Osteocyte (in vitro differentiated cells): ENCODE data around the gene EYA2. TPM values are rescaled to one million over a fixed set of nuclear protein-coding genes. Genes with fewer than 3 reads are reported as not detected.
A peak's percentile ranks its signal among the peaks of the same experiment; 100 is the strongest.

ENCODE experiments used
- DNase-seq: peaks from one replicate; pipeline ENCODE4 v3.0.0; 2021; ENCODE audit warnings: mixed read lengths; ENCODE audit not compliant: unreplicated experiment; ENCODE audit errors: extremely low spot score
- H3K27ac Mint-ChIP-seq: one replicate; pipeline ENCODE4 v1.8.0; 2021; ENCODE audit warnings: mild to moderate bottlenecking, mixed read lengths; ENCODE audit not compliant: unreplicated experiment
- H3K27me3 Mint-ChIP-seq: one replicate; pipeline ENCODE4 v1.8.0; 2021; ENCODE audit warnings: mixed read lengths; ENCODE audit not compliant: unreplicated experiment
- H3K36me3 Mint-ChIP-seq: one replicate; pipeline ENCODE4 v1.8.0; 2021; ENCODE audit warnings: mixed read lengths; ENCODE audit not compliant: unreplicated experiment
- H3K4me1 Mint-ChIP-seq: one replicate; pipeline ENCODE4 v1.8.0; 2021; ENCODE audit warnings: mixed read lengths; ENCODE audit not compliant: unreplicated experiment
- H3K4me3 Mint-ChIP-seq: one replicate; pipeline ENCODE4 v1.8.0; 2021; ENCODE audit warnings: mild to moderate bottlenecking, moderate library complexity, mixed read lengths; ENCODE audit not compliant: unreplicated experiment
- H3K9me3 Mint-ChIP-seq: one replicate; pipeline ENCODE4 v1.8.0; 2021; ENCODE audit warnings: mixed read lengths; ENCODE audit not compliant: unreplicated experiment
- total RNA-seq: library from RNA; stranded (reverse); gene quantifications from 2 replicates; pipeline ENCODE4 v1.2.1, GENCODE V29; 2021
- TF ChIP-seq, protein P1 (sequence below): fragments of 200-600 bp; sonication (generic); IDR thresholded peaks from 2 replicates; pipeline ENCODE4 v1.5.0; 2021; ENCODE audit warnings: antibody characterized with exemption, mild to moderate bottlenecking, moderate library complexity

EYA2 gene
- total RNA-seq, 1 donor from 2014 or later: not detected

DNA sequence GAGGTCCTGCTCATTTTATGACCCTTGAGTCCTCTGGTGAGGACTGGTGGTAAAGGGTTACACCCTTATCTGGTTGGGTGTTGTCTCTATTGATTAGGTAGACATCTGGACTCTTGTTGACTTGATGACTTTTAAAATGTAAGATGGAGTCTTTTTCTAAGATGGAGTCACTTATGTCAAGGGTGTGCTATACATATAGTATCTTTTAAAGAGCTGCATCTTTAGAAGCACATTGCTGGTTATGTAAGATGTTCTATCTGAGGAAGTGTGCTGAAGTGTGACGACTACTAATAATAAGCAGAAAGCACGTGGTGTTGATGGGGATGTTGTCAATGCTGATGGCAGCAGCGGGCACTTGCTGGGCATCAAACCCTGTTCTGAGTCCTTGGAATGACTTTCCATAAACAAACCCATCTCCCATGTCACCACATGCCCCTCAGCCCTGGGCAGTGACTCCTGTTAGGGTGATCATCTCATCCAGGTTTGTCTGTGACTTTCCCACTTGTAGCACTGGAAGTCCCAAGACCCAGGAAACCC lies 229.6 kb downstream of the EYA2 start:
- H3K4me1 Mint-ChIP-seq: peaks cover 34% of the 10 kb centered on the region
- H3K36me3 Mint-ChIP-seq: no peaks in the 10 kb centered on the region
- DNase-seq: no peak
- no peak overlapping the region for H3K4me3 Mint-ChIP-seq
- H3K27me3 Mint-ChIP-seq: peaks cover 4% of the 10 kb centered on the region
- peak overlapping the region; percentile 89 for H3K27ac Mint-ChIP-seq
- H3K9me3 Mint-ChIP-seq: no peaks in the 10 kb centered on the region
- TF ChIP-seq, protein P1, sequence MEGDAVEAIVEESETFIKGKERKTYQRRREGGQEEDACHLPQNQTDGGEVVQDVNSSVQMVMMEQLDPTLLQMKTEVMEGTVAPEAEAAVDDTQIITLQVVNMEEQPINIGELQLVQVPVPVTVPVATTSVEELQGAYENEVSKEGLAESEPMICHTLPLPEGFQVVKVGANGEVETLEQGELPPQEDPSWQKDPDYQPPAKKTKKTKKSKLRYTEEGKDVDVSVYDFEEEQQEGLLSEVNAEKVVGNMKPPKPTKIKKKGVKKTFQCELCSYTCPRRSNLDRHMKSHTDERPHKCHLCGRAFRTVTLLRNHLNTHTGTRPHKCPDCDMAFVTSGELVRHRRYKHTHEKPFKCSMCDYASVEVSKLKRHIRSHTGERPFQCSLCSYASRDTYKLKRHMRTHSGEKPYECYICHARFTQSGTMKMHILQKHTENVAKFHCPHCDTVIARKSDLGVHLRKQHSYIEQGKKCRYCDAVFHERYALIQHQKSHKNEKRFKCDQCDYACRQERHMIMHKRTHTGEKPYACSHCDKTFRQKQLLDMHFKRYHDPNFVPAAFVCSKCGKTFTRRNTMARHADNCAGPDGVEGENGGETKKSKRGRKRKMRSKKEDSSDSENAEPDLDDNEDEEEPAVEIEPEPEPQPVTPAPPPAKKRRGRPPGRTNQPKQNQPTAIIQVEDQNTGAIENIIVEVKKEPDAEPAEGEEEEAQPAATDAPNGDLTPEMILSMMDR: no peak

DNA sequence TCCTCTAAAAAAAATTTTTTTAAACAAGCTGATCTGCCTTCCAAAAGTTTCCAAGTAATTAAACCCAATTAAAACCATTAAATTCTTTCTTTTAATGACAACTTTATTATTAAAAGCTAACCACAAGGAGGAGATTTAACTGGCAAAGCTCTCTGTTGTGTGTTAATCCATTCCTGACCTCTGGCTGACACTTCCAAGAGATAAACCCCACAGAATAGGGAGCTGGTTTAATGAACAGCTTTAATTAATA lies 230.8 kb downstream of the EYA2 start:
- Mint-ChIP-seq H3K4me1 (peaks cover 34% of the 10 kb centered on the region), H3K36me3 (no peaks in the 10 kb centered on the region), H3K27me3 (no peaks in the 10 kb centered on the region), H3K4me3 (no peak overlapping the region), H3K9me3 (no peaks in the 10 kb centered on the region), H3K27ac (peak overlapping the region; percentile 81)
- no peak for DNase-seq
- TF ChIP-seq, protein P1: no peak

DNA sequence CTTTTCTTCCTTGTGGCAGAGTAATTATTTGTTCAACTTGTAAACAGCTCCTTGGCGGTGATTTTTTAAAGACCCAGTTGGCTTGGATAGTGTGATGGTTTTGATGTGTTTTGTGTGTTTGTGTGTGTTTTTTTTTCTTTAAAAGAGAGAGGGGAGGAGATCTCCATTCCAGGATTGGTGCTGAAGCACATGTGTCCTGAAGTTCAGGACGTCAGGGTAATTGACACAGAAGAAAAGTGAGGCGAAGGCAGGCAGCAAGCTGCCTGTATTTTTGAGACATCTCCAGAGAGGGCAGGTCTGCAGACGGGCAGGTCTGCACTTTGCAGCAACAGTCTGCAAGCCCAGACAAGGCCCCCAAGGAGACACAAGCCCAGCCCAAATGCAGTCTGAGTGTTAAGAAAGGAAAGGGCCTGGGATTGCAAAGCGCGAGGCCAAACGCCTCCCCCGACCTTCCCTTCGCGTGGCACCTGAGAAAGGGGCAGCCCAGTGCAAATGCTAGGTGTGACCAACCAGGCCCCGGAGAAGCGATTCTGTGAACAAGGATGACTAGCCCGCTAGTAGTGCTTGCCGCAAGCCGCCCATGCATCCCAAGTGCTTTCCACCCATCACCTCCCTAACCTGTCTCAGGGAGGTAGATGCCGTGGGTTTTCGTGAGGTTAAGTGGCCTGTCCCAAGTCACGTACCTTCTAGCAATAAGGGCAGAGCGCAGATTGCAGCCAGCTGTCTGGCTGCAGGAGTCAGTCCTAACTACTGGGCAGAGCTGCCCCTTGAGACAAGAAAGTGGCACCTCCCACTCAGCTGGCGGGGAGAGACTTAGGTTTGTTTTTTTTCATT lies 231.3 kb downstream of the EYA2 start:
- Mint-ChIP-seq H3K27me3 (no peaks in the 10 kb centered on the region), H3K4me3 (no peak overlapping the region), H3K36me3 (no peaks in the 10 kb centered on the region), H3K27ac (peak overlapping the region; percentile 61), H3K4me1 (peaks cover 34% of the 10 kb centered on the region), H3K9me3 (no peaks in the 10 kb centered on the region)
- TF ChIP-seq, protein P1: no peak
- DNase-seq: no peak

GRCh38 chr20:47126709-47127108 lies 232.1 kb downstream of the EYA2 start:
- Mint-ChIP-seq H3K27me3 (no peaks in the 10 kb centered on the region), H3K36me3 (no peaks in the 10 kb centered on the region), H3K9me3 (no peaks in the 10 kb centered on the region), H3K4me3 (no peak overlapping the region), H3K27ac (peak overlapping the region; percentile 61), H3K4me1 (peaks cover 34% of the 10 kb centered on the region)
- TF ChIP-seq, protein P1: no peak
- DNase-seq: no peak

DNA sequence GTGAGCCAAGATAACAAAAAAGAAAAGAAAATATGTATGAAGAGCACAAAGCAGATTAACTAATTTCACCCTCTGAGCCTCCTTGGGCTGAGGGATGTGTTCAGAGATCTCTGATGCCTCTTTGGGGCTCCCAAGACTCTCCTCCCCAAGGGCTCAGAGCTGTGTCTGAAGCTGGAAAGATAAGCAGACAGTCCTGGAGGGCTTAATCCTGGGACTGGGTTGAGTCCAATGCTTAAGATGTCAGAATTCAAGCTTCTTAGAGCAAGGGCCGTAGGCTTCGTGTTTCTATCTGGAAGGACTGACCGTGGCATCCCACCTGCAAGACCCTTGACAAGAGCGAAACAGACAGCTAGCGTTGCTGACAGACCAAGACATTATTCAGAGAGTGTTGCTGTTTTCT lies 232.9 kb downstream of the EYA2 start:
- Mint-ChIP-seq H3K36me3 (no peaks in the 10 kb centered on the region), H3K4me1 (peaks cover 34% of the 10 kb centered on the region), H3K4me3 (no peak overlapping the region), H3K9me3 (no peaks in the 10 kb centered on the region), H3K27ac (peak overlapping the region; percentile 31), H3K27me3 (no peaks in the 10 kb centered on the region)
- TF ChIP-seq, protein P1: no peak
- DNase-seq: no peak
